AG08396 (cell line): ENCODE results near the gene GUK1.

ENCODE experiments used
- DNase-seq: peaks from one replicate; pipeline ENCODE4 v3.0.0; 2012; ENCODE audit warnings: low spot score, mixed read lengths

Gene GUK1

DNA sequence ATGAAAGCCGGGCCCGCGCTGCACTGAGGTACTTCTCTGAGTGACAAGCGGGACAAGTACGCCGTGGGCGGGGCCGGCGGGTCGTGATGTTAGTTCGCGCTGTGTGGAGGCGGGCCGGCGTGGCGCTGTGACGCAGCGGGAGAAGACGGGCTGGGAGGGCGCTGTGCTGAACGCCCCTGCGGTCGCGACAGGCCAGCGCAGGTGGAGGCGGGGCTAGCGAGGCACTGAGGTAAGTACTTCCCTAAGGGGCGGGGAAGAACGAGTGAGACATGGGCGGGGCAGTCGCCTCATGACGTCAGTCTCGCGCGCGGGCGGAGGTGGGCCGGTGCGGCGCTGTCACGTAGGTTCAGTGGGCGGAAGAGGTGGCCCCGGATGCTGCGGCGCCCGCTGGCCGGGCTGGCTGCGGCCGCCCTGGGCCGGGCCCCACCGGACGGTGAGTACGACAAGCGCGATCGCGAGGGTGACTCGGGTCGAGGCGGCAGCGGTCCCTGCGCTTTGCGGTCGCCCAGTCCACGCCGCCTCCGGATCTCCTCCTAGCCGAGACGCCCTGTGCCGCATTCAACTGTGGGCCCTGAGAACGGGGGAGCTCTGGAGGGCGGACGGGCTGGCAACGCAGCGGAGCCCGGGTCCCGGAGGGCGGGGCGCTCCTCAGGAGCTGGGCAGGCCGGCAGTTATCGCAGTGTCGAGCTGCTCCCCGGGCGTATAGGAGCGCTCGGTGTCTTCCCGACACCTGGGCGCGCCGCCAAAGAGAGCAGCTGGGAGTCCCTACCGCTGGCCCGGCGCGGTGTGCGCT is at the start of gene GUK1:
Gene GUK1, plus strand, starts transcription at position 349 of the 793 bp plus-strand sequence. Its CDS starts 24 bp downstream, at position 373.
- peak; percentile 98 for DNase-seq

- no peak for DNase-seq
Observed at GRCh38 chr1:228090613-228091081, 49.4 kb upstream of the GUK1 start.

DNA sequence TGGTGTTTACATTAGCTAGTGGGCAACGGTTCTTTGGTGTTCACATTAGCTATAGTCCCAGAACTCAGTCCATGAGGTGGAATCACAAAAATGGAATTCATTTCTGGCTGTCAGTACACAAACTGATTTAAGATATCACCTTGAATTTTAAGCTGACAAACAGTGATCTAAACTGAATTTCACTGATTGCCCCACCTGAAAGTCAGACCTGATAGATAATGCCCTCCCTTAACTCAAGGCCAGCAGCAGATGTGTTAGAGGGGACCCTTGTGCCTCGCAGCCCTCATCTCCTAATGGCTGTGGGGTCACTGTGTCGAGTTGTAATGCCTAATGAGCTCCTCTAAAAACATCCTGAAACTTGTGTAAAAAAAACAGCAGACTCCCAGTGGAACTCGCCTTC is 49.0 kb upstream of the GUK1 start:
- DNase-seq = no peak

GRCh38 chr1:228092342-228093049 is 47.6 kb upstream of the GUK1 start:
- DNase-seq = no peak

GRCh38 chr1:228093050-228093906 is 46.8 kb upstream of the GUK1 start:
- DNase-seq = no peak

GRCh38 chr1:228094432-228095016 is 45.6 kb upstream of the GUK1 start:
- DNase-seq = no peak

DNA sequence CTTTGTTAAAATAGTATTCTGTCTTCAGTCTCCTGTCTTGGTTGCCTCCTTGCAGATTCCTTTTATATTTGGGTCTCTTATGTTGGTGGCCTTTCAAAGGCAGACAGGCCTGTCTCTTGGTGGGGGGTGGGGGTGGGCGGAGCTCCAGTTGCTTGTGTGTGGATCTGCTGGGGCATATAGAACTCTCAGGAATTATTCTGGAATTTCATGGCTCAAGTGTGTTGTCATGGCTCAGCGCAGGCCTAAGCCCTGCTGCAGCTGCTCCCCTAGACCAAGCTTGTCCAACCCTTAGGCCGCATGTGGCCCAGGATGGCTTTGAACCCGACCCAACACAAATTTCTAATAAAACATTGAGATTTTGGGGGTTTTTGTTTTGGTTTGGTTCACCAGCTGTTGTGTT is 44.9 kb upstream of the GUK1 start:
- DNase-seq = no peak

DNA sequence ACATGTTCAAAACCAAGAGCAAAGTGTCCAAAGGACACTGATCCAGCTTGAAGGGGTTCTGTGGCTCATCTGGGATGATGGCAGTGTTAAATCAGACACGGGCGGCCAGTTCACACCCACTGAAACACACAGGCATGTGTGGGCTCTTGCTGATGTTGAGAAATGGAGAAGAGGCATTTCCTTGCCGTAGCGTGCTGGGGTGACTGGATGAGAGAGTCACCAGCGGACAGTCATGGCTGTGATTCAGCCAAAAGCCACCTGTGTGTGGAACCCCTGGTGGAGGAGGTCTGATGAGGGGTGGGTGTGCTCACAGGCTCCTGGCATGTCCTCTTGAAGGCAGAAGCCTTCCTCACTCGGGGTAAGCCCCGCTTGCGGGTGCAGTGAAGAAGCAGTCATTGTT is 44.1 kb upstream of the GUK1 start:
- DNase-seq = no peak

DNA sequence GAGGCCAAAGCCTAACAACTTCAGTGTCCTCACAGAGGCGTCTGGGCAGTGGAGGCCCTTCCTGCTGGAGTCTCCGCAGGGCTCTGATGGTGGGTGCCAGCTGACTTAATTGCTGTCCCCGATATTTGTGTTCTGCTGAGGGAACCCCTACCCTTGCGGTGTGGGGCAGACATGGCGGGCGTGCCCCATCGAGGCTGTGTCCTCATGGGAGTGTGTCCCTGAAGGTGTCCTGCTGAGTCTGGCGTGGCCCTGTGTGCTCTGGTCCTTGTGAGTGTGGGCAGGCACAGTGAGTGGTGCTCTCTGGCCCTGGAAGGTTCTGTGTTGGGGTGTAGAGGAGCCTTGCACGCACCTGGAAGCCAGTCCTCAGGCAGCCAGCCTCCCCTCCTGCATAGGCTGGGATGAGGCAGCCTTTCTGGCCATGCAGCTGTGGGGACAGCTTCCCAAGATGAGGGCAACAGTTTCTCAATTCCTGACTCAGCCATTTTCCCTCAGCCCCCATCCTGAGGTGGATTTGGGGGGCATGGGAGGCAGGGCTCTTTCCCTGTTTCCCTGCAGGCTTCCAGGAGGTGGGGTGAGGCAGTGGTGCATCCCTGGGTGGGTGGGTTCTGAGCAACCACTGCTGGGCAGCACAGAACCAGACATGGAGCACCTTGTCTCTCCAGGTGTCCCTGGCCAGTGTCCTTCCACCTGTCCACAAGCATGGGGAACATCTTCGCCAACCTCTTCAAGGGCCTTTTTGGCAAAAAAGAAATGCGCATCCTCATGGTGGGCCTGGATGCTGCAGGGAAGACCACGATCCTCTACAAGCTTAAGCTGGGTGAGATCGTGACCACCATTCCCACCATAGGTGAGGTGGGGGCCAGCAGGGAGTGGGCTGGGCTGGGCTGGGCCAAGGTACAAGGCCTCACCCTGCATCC is 43.4 kb upstream of the GUK1 start:
- no peak for DNase-seq

DNA sequence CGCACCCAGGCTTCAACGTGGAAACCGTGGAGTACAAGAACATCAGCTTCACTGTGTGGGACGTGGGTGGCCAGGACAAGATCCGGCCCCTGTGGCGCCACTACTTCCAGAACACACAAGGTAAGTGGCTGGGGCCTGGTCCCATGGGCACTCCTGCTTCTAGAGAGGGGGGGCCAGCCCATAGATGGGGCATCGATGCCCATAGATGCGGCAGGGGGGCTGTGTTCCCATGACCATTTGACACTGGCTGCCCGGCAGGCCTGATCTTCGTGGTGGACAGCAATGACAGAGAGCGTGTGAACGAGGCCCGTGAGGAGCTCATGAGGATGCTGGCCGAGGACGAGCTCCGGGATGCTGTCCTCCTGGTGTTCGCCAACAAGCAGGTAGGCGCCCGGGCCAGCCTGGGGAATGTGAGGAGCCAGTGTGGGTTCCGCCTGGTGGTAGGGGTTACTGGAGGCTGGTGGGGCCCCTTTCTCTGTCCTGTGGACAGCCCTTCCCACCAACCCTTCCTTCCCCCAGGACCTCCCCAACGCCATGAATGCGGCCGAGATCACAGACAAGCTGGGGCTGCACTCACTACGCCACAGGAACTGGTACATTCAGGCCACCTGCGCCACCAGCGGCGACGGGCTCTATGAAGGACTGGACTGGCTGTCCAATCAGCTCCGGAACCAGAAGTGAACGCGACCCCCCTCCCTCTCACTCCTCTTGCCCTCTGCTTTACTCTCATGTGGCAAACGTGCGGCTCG is 42.6 kb upstream of the GUK1 start:
- DNase-seq = no peak

DNA sequence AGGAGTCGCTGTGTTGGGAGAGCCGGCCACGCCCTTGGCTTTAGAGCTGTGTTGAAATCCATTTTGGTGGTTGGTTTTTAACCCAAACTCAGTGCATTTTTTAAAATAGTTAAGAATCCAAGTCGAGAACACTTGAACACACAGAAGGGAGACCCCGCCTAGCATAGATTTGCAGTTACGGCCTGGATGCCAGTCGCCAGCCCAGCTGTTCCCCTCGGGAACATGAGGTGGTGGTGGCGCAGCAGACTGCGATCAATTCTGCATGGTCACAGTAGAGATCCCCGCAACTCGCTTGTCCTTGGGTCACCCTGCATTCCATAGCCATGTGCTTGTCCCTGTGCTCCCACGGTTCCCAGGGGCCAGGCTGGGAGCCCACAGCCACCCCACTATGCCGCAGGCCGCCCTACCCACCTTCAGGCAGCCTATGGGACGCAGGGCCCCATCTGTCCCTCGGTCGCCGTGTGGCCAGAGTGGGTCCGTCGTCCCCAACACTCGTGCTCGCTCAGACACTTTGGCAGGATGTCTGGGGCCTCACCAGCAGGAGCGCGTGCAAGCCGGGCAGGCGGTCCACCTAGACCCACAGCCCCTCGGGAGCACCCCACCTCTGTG is 41.7 kb upstream of the GUK1 start:
- DNase-seq = no peak

GRCh38 chr1:228099331-228099732 is 40.7 kb upstream of the GUK1 start:
- DNase-seq = peak; percentile 2

DNA sequence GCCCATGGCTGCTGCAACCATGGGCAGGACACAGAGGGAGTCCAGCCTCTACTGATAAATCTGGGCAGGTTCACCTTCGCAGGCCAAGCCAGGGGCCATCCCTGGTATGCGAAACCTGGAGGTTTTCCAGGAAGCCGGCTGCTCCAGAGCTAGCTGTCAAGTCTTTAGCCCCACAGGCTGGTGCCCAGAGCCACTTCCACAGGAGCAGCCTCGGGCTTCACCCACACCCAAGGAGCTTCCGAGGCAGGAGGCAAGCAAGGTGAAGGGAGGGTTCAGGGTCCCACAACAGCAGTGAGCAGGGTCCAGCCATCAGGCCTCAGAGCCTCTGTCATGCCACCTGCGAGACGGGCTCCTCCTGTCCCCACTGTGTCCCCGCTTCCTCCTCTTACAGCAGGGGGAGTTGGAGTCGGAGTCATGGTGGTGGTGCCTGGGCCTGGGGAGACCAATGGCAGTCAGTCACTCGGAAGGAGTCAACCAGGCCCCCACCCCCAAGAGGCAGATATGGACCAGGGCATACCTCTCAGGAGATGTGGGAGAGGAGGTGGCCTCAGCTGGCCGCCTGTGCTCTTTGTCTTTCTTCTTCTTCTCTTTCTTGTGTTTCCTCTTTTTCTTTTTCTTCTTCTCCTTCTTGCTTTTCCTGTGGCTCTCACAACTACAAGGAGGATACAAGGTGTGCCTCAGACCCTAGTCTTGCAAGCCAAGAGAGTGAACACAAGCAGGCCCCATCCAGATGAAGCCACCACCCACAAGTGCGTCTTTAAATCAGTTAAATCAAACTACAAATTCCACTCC is 39.1 kb upstream of the GUK1 start:
- peak; percentile 11 for DNase-seq

DNA sequence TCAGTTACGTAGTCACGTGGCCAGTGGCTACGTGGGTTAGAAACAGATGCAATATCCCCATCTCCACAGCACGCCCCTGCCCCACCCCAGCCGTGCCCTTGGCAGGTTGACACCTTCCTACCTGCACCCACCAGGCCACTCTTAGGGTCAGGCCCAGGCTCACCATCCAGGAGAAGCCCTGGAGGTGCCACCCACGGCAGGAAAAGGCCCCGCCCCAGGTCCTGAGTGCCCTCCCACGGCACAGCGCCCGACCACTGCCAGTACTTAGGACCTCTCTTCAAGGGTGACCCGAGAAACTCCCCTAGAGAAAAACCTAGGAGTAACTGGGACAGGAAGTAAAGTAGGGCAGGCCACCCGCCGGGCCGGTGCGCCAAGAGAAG is 38.5 kb upstream of the GUK1 start:
- peak; percentile 12 for DNase-seq

- DNase-seq = peak; percentile 70
Observed at GRCh38 chr1:228101994-228102790, 37.9 kb upstream of the GUK1 start.

GRCh38 chr1:228102791-228103620 is 37.1 kb upstream of the GUK1 start, which contains the start of gene C1orf35:
C1orf35 (minus strand) TSS chr1:228103325; CDS start chr1:228103227, 98 bp downstream.
- DNase-seq = peak; percentile 99
